ENCODE data around the gene NEK2. TPM values are rescaled to one million over a fixed set of nuclear protein-coding genes. Genes with fewer than 3 reads are reported as not detected.

NEK2 gene
- total RNA-seq, 1 donor from 2014 or later: 27.1 TPM

DNA sequence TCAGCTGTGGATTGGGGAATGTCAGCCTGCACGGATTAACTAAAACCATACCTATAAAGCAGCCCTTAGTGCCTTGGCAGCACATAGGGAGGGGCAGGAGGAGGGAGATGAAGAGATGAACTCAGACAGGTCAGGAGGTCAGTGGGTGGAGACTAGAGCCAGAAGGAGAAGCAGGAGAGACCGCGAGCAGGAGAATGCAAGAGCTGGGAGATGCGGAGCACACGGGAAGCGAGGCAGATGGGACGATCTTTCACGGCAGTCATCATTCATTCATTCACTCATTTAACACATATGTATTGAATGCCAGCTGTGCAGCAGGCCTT is 41.9 kb downstream of the NEK2 start:
- H3K9me3 Mint-ChIP-seq: no peaks in the 10 kb centered on the region
- no peak overlapping the region for H3K4me3 Mint-ChIP-seq
- no peaks in the 10 kb centered on the region for H3K36me3 Mint-ChIP-seq (ENCODE audit: low read depth)
- no peak for DNase-seq (ENCODE audit: low read depth, low spot score)
- H3K27ac Mint-ChIP-seq (ENCODE audit: unreplicated experiment): no peak overlapping the region
- TF ChIP-seq, protein P1, sequence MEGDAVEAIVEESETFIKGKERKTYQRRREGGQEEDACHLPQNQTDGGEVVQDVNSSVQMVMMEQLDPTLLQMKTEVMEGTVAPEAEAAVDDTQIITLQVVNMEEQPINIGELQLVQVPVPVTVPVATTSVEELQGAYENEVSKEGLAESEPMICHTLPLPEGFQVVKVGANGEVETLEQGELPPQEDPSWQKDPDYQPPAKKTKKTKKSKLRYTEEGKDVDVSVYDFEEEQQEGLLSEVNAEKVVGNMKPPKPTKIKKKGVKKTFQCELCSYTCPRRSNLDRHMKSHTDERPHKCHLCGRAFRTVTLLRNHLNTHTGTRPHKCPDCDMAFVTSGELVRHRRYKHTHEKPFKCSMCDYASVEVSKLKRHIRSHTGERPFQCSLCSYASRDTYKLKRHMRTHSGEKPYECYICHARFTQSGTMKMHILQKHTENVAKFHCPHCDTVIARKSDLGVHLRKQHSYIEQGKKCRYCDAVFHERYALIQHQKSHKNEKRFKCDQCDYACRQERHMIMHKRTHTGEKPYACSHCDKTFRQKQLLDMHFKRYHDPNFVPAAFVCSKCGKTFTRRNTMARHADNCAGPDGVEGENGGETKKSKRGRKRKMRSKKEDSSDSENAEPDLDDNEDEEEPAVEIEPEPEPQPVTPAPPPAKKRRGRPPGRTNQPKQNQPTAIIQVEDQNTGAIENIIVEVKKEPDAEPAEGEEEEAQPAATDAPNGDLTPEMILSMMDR (conservative IDR thresholded peaks at IDR 0.05): no peak
- H3K4me1 Mint-ChIP-seq: no peaks in the 10 kb centered on the region
- H3K27me3 Mint-ChIP-seq (ENCODE audit: low read depth): no peaks in the 10 kb centered on the region

DNA sequence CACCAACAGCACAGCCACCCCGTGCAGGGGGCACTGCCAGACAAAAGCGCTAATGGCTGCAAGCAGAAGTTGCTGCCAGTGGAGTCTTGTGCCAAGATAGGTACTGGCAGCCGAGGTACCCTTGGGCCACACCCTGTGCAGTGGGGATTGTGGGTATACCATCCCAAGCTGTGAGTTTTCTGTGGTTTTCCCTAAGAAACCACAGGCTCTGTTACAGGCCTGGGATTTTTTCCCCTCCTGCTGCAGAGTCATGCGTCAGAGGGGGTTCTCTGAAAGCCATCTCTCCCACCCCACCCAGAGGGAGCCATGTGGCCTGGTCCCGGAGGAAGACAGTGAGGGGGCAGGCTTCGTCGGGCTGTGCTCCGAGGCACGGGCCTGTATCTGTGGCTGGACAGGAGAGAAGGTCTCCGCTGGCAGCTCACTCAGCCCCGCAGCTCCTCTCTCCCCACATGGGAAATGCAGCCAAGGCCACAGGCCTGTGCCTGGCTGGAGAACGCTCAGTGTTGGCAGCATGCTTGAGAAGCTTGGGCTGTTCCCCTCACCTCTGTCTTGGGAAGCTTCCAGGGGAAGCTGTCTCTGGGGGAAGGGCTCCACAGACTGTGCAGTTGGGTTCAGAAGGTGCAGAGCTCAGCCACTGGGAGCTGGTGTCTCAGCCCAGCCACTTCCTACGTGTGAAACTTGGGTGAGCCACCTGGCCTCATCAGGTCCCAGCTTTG is 42.5 kb downstream of the NEK2 start:
- no peaks in the 10 kb centered on the region for H3K4me1 Mint-ChIP-seq
- H3K27ac Mint-ChIP-seq (ENCODE audit: unreplicated experiment): no peak overlapping the region
- H3K36me3 Mint-ChIP-seq (ENCODE audit: low read depth): no peaks in the 10 kb centered on the region

DNA sequence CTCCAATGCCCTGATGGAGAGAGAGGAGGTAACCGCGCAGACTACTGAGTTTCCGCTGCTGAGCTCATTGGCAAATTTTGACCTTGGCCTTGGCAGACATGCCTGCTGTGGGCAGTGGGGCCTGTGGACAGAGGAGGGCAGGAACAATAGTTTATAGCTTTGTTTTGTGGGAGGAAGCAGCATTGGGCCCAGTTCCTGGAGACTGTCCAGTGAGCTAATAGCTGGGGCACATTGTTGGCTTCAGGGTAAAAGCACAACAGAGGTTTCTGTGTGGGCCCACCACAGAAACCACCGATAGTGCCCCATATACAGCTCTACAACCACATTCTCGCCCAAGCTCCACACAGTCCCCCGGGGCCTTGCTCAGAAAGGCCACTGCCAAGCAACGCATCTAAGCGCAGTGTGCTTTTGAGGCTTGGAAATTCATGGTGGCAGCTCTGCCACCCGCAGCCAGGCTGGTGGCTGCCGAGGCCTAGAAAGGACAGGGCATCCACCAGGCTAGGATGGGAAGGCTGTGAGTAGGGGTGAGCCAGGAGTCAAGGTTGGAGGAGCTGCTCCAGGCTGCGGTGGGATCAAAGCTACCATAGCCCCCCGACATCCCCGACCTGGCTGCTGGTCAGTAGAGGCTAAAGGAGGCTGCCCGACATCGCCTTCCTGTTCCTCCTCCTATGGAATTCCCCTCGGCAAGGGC is 43.2 kb downstream of the NEK2 start:
- H3K27me3 Mint-ChIP-seq (ENCODE audit: low read depth): no peaks in the 10 kb centered on the region
- no peak overlapping the region for H3K27ac Mint-ChIP-seq (ENCODE audit: unreplicated experiment)
- DNase-seq (ENCODE audit: low read depth, low spot score): no peak
- no peaks in the 10 kb centered on the region for H3K4me1 Mint-ChIP-seq
- H3K9me3 Mint-ChIP-seq: no peaks in the 10 kb centered on the region
- no peak overlapping the region for H3K4me3 Mint-ChIP-seq
- no peaks in the 10 kb centered on the region for H3K36me3 Mint-ChIP-seq (ENCODE audit: low read depth)
- TF ChIP-seq, protein P1 (conservative IDR thresholded peaks at IDR 0.05): no peak

More for the DNA sequence above, 42.5 kb downstream of the NEK2 start:
- Mint-ChIP-seq H3K9me3 (no peaks in the 10 kb centered on the region), H3K27me3 (ENCODE audit: low read depth) (no peaks in the 10 kb centered on the region), H3K4me3 (no peak overlapping the region)
- TF ChIP-seq, protein P1 (conservative IDR thresholded peaks at IDR 0.05): no peak
- DNase-seq (ENCODE audit: low read depth, low spot score): no peak

DNA sequence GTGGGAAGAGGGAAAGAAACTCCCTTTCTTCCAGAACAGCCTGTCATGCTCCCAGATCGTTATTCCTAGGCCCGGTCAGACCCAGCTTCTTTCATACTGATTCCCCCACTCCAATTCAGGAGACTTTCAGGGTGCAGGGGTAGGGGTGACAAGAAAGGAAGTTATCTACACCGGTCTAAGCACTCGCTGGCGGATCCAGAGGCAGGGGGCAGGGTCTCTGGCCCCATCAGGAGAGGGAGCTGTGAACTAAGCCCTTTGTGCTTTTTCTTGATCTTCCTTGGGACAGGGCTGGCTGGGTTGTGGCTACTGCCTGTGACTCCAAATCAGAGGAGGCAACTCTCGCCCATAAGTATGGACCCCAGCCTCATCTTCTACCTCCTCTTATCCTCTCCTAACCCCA is 44.3 kb downstream of the NEK2 start:
- H3K4me3 Mint-ChIP-seq: no peak overlapping the region
- H3K27me3 Mint-ChIP-seq (ENCODE audit: low read depth): no peaks in the 10 kb centered on the region
- no peak overlapping the region for H3K27ac Mint-ChIP-seq (ENCODE audit: unreplicated experiment)
- TF ChIP-seq, protein P1 (conservative IDR thresholded peaks at IDR 0.05): no peak
- H3K9me3 Mint-ChIP-seq: no peaks in the 10 kb centered on the region
- no peaks in the 10 kb centered on the region for H3K36me3 Mint-ChIP-seq (ENCODE audit: low read depth)
- no peak for DNase-seq (ENCODE audit: low read depth, low spot score)
- H3K4me1 Mint-ChIP-seq: no peaks in the 10 kb centered on the region

DNA sequence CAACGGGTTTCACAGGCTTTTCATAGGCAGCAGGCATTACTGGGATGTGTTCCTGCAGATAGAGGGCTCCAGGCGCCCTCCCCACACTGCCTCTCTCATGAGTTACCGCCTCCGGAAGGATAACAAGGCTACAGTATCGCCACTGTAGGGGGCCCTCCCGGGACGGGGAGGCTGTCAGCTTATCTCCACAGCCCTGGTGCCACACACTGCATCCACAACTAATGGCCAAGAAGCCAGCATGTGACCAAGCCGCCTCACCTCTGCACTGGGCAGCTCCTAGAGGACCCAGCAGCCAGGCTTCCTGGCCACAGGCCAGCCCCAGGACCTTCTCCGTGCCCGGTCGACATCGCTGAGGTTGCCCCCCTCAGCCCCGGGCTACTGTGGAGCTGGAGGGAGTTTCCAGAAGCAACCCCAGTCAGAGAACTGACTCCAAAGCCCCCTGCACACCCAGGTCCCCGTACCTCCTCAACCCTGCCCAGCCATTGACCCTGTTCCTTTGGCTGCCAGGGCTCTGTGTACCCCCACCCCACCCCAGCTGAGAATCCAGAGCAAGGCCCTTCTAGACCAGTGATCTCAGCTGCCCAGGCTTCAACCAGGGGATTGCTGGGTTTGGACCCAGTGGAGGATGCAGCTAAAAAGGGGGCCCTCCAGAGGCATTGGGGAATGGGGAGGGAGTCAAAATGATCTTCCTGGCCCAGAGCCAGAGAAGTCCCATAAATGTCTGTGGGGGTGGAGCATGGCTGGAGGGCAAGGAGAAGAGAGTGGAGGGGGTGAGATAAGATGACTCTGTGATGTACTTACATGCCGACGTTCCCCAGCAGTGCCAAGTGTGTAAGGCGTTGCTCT is 45.0 kb downstream of the NEK2 start:
- no peaks in the 10 kb centered on the region for H3K27me3 Mint-ChIP-seq (ENCODE audit: low read depth)
- no peaks in the 10 kb centered on the region for H3K4me1 Mint-ChIP-seq
- TF ChIP-seq, protein P1 (conservative IDR thresholded peaks at IDR 0.05): no peak
- H3K9me3 Mint-ChIP-seq: no peaks in the 10 kb centered on the region
- no peak for DNase-seq (ENCODE audit: low read depth, low spot score)
- H3K4me3 Mint-ChIP-seq: no peak overlapping the region
- H3K27ac Mint-ChIP-seq (ENCODE audit: unreplicated experiment): no peak overlapping the region
- no peaks in the 10 kb centered on the region for H3K36me3 Mint-ChIP-seq (ENCODE audit: low read depth)
